GM19467 (cell line): ENCODE results near the gene GPSM1.
"Not testable (repeated sequence)": the region's sequence is repeated elsewhere in the genome, so short reads cannot be mapped to it uniquely, and the experiment has no call there.

Source experiments
- ATAC-seq: cut with Tn5 transposase; IDR thresholded peaks from one replicate; pipeline ENCODE4 v1.9.1; 2021; ENCODE audit warnings: mild to moderate bottlenecking, moderate library complexity; ENCODE audit not compliant: unreplicated experiment

Gene GPSM1

GRCh38 chr9:136392538-136393449, 65.5 kb downstream of the GPSM1 start:
- no peak for ATAC-seq

GRCh38 chr9:136393531-136393930, 66.2 kb downstream of the GPSM1 start:
- no peak for ATAC-seq

- ATAC-seq, result no peak
Observed at GRCh38 chr9:136394312-136395019, 67.1 kb downstream of the GPSM1 start.

- ATAC-seq, result no peak
Observed at GRCh38 chr9:136395020-136395340, 67.6 kb downstream of the GPSM1 start.

- ATAC-seq, result no peak
Observed at GRCh38 chr9:136395345-136396218, 68.2 kb downstream of the GPSM1 start.

- no peak for ATAC-seq
Observed at GRCh38 chr9:136396219-136396515, 68.8 kb downstream of the GPSM1 start.

GRCh38 chr9:136397643-136398042, 70.3 kb downstream of the GPSM1 start:
- no peak for ATAC-seq

- ATAC-seq, result no peak
Observed at GRCh38 chr9:136398286-136398685, 70.9 kb downstream of the GPSM1 start.

GRCh38 chr9:136399176-136400037, 72.1 kb downstream of the GPSM1 start:
- peak; percentile 21 for ATAC-seq

- peak; percentile 74 for ATAC-seq
Observed at GRCh38 chr9:136400038-136400834, 72.9 kb downstream of the GPSM1 start, which contains the start of gene SNAPC4. Gene SNAPC4, minus strand, starts transcription at chr9:136400170. Its CDS starts 1,742 bp downstream, at chr9:136398428.

GRCh38 chr9:136401173-136401922, 74.0 kb downstream of the GPSM1 start:
- no peak for ATAC-seq

GRCh38 chr9:136402067-136402466, 74.7 kb downstream of the GPSM1 start:
- no peak for ATAC-seq

GRCh38 chr9:136403538-136403914, 76.2 kb downstream of the GPSM1 start:
- no peak for ATAC-seq

GRCh38 chr9:136403915-136404800, 76.8 kb downstream of the GPSM1 start:
- no peak for ATAC-seq

- ATAC-seq, result no peak
Observed at GRCh38 chr9:136404801-136405136, 77.4 kb downstream of the GPSM1 start.

- ATAC-seq, result no peak
Observed at GRCh38 chr9:136405481-136405880, 78.1 kb downstream of the GPSM1 start.

- not testable (repeated sequence) for ATAC-seq
Observed at GRCh38 chr9:136405904-136406303, 78.6 kb downstream of the GPSM1 start.

GRCh38 chr9:136407061-136407460, 79.7 kb downstream of the GPSM1 start:
- ATAC-seq, result not testable (repeated sequence)
